Gastrocnemius medialis (tissue), 4 donors: ENCODE measurements around the gene ANKMY1. TPM values are rescaled to one million over a fixed set of nuclear protein-coding genes. Genes with fewer than 3 reads are reported as not detected.

Experiments used
- ATAC-seq, 2 donors: fragments of 150-250 bp; one replicate each; pipeline ENCODE4 v1.9.1; 2016
- DNase-seq, 2 donors: peaks; one replicate each; pipeline ENCODE4 v3.0.0-alpha.2; 2019
- H3K27ac ChIP-seq, 4 donors: fragments of 200-600 bp; sonication (generic); 1 replicate in 1 of 4; 2 replicates in 3 of 4; pipeline ENCODE4 v1.5.1; 2016 to 2018; ENCODE audit warnings: mild to moderate bottlenecking in 2 of 4, moderate library complexity in 1 of 4
- H3K27me3 ChIP-seq, 3 donors: fragments of 200-600 bp; sonication (generic) in 2 of 3; 1 replicate in 1 of 3; 2 replicates in 2 of 3; pipeline versions ENCODE4 v1.5.1 to v1.6.0; 2016 to 2019; ENCODE audit warnings: mild to moderate bottlenecking in 1 of 3, moderate library complexity in 1 of 3
- H3K36me3 ChIP-seq, 2 donors: fragments of 200-600 bp; sonication (generic) in 1 of 2; one replicate each; pipeline ENCODE4 v1.5.1; 2017 to 2018
- H3K4me1 ChIP-seq, 2 donors: fragments of 200-600 bp; sonication (generic) in 1 of 2; one replicate each; pipeline ENCODE4 v1.5.1; 2016 to 2017; ENCODE audit warnings: mild to moderate bottlenecking in 2 of 2
- H3K4me3 ChIP-seq, 4 donors: fragments of 200-600 bp; sonication (generic) in 3 of 4; 1 replicate in 1 of 4; 2 replicates in 3 of 4; pipeline ENCODE4 v1.5.1; 2016 to 2019; ENCODE audit warnings: mild to moderate bottlenecking in 2 of 4
- H3K9me3 ChIP-seq, 3 donors: fragments of 200-600 bp; sonication (generic) in 2 of 3; 1 replicate in 1 of 3; 2 replicates in 2 of 3; pipeline ENCODE4 v1.5.1; 2016 to 2019
- CTCF ChIP-seq, 5 experiments: fragments of 450-650 bp in 3 of 5; fragments of 200-600 bp in 2 of 5; sonication (generic) in 2 of 5; IDR thresholded peaks in 4 of 5; conservative IDR thresholded peaks in 1 of 5; 1 replicate in 4 of 5; 2 replicates in 1 of 5; pipeline ENCODE4 v1.5.1; 2016 to 2019; ENCODE audit warnings: antibody characterized with exemption in 5 of 5, mild to moderate bottlenecking in 3 of 5, moderate library complexity in 3 of 5
- POLR2A ChIP-seq, 2 donors: fragments of 450-650 bp; IDR thresholded peaks; one replicate each; pipeline ENCODE4 v1.6.1; 2017; ENCODE audit warnings: antibody characterized with exemption in 2 of 2, mild to moderate bottlenecking in 2 of 2, moderate library complexity in 2 of 2
- in situ Hi-C, 4 donors: fragments of 200-750 bp; cut with MboI; loops; one replicate each; pipeline versions ENCODE4 v1.15.0 to v1.8.0; 2017; ENCODE audit warnings: low sequenced_read_pairs in 4 of 4
- intact Hi-C: fragments of 100-400 bp; cut with DNase I; formaldehyde crosslinking; loops from one replicate; pipeline ENCODE4 v1.15.1; 2023; ENCODE audit warnings: low total_unique reads
- total RNA-seq, 4 donors: library from RNA; depleted of rRNA; stranded (reverse); fragments of >200 nt; gene quantifications; one replicate each; pipeline versions ENCODE4 v1.1.0 to v1.2.3, GENCODE V29; 2016

The ANKMY1 gene
- total RNA-seq, 4 donors from 2014 or later, result 3.3 to 9.0 (median 5.6) TPM

DNA sequence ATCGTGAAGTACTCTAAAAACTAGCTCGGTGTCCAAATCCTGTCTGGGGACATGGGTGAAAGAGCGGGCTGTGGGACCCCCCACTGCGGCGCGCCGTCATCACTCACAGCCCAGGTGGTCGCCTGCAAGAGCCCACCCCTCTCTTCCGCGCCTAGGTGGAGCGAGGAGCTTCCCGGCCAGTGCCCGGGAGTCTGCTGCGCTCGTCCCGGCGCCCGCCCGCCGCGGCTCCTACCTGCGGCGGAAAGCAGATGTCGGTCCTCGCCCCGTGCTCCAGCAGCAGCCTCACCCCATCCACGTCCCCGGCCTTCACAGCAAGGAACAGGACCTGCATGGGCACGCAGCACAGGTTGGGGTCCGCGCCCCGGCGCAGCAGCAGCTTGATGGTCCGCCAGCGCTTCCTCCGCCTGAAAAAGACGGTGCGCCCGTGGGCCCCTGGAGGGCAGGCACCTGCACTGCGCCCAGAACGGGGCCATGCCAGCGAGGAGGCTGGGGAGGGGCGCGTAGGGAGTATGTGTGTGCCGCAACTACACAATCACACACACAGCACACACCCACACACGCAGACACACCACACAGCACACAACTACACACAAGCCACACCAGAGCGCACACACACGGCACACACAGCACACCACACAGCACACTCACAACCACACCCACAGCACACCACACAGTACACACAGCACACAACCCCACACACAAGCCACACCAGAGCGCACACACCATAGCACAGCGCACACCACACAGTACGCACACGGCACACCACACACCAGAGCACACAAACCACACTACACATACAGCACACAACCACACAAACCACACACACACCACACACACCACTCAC lies 37.4 kb downstream of the ANKMY1 start:
- intact Hi-C loops, result no loop called here
- peaks cover 0 to 6% (median 5%) of the 10 kb centered on the region in 3 donors for H3K27me3 ChIP-seq
- H3K4me1 ChIP-seq, result no peaks in the 10 kb centered on the region
- no peaks in the 10 kb centered on the region for H3K9me3 ChIP-seq
- TF ChIP-seq CTCF (IDR thresholded peaks at IDR 0.05 in 4 of 5, conservative IDR thresholded peaks at IDR 0.05 in 1 of 5) (no peak), POLR2A (IDR thresholded peaks at IDR 0.05) (no peak)
- DNase-seq (no peak), ATAC-seq (no peak)
- H3K36me3 ChIP-seq, result peaks cover 0 to 18% of the 10 kb centered on the region in 2 donors
- H3K27ac ChIP-seq, result no peak overlapping the region
- no peak overlapping the region for H3K4me3 ChIP-seq
- in situ Hi-C loops, result loop anchor here in 3 of 4 donors (25.0 kb wide), 1 partner anchor 192 kb away; no protein-coding TSS in a partner anchor

DNA sequence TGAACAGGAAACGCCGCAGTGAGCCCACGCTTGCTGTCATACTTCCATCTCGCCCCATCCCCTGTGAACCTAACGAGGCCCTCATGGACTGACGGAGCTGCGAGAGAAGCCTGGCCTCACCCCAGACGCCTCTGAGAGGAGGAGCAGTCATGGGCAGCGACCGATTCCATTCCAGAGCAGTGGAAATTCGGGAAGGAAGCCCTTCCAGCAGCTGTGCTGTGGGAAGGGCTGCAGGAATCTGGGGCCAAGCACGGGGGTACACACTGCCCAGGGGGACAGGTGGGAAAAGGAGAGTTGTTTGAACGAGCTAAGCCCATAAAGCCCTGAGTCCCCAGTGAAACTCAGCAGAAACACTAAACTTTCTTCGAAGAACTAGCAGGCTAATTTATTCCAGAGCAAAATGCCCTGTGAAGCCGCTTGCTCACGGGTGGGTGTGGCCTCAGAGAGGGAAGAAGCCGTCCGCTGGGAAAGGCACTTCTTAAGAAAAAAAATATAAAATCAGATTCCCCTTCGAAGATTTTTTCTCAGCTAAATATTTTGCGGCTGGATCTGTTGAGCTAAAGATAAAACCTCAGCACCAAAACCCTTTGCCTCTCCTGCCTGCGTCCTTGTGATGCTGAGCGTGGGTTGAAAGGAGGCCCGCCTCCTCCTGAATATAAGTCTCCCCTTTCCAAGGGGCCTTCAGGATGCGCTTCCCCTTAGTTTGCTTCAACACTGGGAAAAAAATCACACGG lies 38.2 kb downstream of the ANKMY1 start:
- Histone ChIP-seq H3K36me3 (peaks cover 0 to 14% of the 10 kb centered on the region in 2 donors), H3K9me3 (no peaks in the 10 kb centered on the region), H3K27me3 (peaks cover 0 to 6% (median 5%) of the 10 kb centered on the region in 3 donors), H3K27ac (no peak overlapping the region), H3K4me3 (no peak overlapping the region), H3K4me1 (no peaks in the 10 kb centered on the region)
- DNase-seq (no peak), ATAC-seq (no peak)
- no peak for TF ChIP-seq CTCF (IDR thresholded peaks at IDR 0.05 in 4 of 5, conservative IDR thresholded peaks at IDR 0.05 in 1 of 5)
- no peak for TF ChIP-seq POLR2A (IDR thresholded peaks at IDR 0.05)
- in situ Hi-C loops, result loop anchor here in 3 of 4 donors (25.0 kb wide), 1 partner anchor 193 kb away; no protein-coding TSS in a partner anchor
- intact Hi-C loops, result no loop called here

DNA sequence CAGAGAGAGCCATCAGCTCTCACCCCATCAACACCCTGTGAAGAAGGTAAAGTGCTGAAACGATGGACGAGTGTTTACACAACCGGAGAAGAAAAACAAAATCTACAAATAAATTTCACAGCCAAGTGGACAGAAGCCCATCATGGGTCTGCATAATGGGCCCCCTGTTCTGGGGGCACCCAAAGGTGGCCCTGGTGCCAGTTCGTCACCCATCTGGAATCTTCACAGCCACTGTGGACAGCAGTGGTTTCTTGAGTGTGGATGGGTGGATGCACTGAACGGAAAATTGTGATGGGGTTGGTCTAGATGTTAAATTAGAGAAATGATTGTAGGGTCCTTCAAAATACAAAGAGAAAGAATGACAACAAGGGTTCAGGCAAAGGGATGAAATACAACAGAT lies 38.8 kb downstream of the ANKMY1 start:
- in situ Hi-C loops, result loop anchor here in 3 of 4 donors (25.0 kb wide), 1 partner anchor 193 kb away; no protein-coding TSS in a partner anchor

GRCh38 chr2:240517342-240517741 lies 40.4 kb downstream of the ANKMY1 start:
- Histone ChIP-seq H3K9me3 (no peaks in the 10 kb centered on the region), H3K4me1 (no peaks in the 10 kb centered on the region), H3K36me3 (no peaks in the 10 kb centered on the region), H3K4me3 (no peak overlapping the region), H3K27me3 (peaks cover 0 to 6% (median 5%) of the 10 kb centered on the region in 3 donors), H3K27ac (no peak overlapping the region)
- in situ Hi-C loops, result loop anchor here in 3 of 4 donors (25.0 kb wide), 1 partner anchor 195 kb away; no protein-coding TSS in a partner anchor
- intact Hi-C loops, result no loop called here
- DNase-seq (no peak), ATAC-seq (no peak)
- TF ChIP-seq POLR2A (IDR thresholded peaks at IDR 0.05) (no peak), CTCF (IDR thresholded peaks at IDR 0.05 in 4 of 5, conservative IDR thresholded peaks at IDR 0.05 in 1 of 5) (no peak)

More for the DNA sequence above, 38.8 kb downstream of the ANKMY1 start:
- TF ChIP-seq CTCF (IDR thresholded peaks at IDR 0.05 in 4 of 5, conservative IDR thresholded peaks at IDR 0.05 in 1 of 5) (no peak), POLR2A (IDR thresholded peaks at IDR 0.05) (no peak)
- no peak for ATAC-seq
- Histone ChIP-seq H3K4me3 (no peak overlapping the region), H3K4me1 (no peaks in the 10 kb centered on the region), H3K27me3 (peaks cover 0 to 6% (median 5%) of the 10 kb centered on the region in 3 donors), H3K36me3 (peaks cover 0 to 14% of the 10 kb centered on the region in 2 donors), H3K27ac (no peak overlapping the region), H3K9me3 (no peaks in the 10 kb centered on the region)
- intact Hi-C loops, result no loop called here
- no peak for DNase-seq
